GM12865 (cell line): ENCODE data around the gene B3GNT9.
A peak's percentile ranks its signal among the peaks of the same experiment; 100 is the strongest.

ENCODE experiments used
- DNase-seq: peaks from one replicate; pipeline ENCODE4 v3.0.0; 2010; ENCODE audit warnings: low read depth
- H3K4me3 ChIP-seq: 2 replicates; pipeline ENCODE4 v1.5.1; 2011; ENCODE audit warnings: mild to moderate bottlenecking, low read depth, low read length, control low read depth
- TF ChIP-seq, protein P1 (sequence below): IDR thresholded peaks from 2 replicates; pipeline ENCODE4 v1.5.1; 2011; ENCODE audit warnings: low read length, control low read depth, low read depth, inconsistent platforms; ENCODE audit not compliant: insufficient read depth; ENCODE audit errors: missing control alignments

B3GNT9 gene

DNA sequence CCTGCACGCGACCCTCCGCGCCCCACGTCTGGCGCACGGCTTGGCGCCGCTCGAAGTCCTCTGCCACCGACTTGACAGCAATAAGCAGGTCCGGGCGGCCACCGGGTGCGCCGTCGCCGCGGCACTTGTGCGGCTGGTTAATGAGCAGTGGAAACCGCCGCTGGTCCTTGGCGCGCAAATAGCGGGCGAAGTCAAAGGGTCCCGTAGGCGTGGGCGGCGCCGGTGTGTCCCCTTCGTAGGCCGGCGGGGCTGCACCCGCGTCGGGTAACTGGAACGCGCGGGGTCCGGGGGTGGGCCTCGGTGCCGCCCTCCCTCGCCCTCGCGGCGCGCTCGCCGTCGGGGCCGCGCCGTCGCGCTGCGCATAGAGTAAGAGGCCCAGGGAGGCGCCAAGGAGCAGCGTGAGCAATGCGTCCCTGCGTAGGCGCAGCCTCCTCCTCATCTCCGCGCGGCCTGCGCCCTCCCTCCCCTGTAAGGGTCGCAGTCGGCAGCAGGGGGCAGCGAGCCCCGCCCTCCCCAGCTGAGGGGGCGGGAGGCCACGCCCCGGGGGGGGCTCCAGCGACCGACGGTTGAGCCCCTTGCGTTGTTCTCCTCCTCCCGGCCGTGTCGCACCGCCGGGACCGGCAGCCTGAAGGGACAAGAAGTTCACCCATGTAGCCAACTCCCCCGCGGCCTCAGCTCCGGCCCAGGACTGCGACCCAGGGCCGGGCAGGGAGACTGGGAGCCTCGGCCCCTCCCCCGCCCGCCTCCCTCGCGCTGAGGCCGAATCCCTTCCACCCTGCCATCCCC, 558 bp downstream of the B3GNT9 start:
- DNase-seq, result peak; percentile 44
- TF ChIP-seq, protein P1, sequence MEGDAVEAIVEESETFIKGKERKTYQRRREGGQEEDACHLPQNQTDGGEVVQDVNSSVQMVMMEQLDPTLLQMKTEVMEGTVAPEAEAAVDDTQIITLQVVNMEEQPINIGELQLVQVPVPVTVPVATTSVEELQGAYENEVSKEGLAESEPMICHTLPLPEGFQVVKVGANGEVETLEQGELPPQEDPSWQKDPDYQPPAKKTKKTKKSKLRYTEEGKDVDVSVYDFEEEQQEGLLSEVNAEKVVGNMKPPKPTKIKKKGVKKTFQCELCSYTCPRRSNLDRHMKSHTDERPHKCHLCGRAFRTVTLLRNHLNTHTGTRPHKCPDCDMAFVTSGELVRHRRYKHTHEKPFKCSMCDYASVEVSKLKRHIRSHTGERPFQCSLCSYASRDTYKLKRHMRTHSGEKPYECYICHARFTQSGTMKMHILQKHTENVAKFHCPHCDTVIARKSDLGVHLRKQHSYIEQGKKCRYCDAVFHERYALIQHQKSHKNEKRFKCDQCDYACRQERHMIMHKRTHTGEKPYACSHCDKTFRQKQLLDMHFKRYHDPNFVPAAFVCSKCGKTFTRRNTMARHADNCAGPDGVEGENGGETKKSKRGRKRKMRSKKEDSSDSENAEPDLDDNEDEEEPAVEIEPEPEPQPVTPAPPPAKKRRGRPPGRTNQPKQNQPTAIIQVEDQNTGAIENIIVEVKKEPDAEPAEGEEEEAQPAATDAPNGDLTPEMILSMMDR, result no peak
- H3K4me3 ChIP-seq, result peak overlapping the region; percentile 73

GRCh38 chr16:67149276-67150046, 1.3 kb downstream of the B3GNT9 start:
- H3K4me3 ChIP-seq, result no peak overlapping the region
- DNase-seq, result no peak
- TF ChIP-seq, protein P1, result no peak

DNA sequence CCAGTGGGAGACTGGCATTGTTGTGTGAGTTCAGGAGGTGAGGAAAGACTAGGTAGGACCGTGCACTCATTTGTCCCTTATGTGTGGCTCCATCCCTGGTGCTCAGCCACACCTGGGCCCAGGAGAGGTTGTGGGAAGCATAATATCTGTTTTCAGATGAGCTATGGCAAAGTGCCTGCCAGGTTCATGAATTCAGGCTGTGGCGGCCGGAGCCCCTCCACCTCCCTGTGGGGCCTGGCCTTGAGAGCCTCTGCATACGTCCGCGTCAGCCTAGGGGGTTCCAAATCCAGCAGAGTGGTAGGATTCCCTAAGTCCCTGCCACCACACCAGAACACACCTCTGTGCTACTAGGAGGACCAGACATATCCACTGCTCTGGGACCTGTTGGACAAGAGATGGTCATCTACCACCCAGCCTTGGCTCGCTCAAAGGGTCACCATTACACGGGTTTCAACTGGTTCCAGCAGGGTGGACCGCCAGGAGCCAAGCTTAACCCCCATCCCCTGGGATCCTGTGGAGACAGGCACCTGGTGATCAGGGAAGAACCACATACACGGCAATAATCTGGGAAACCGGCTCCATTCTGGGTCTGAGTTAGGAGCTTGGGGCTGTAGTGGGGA, 2.0 kb downstream of the B3GNT9 start:
- no peak overlapping the region for H3K4me3 ChIP-seq
- DNase-seq, result no peak
- TF ChIP-seq, protein P1, result no peak

- no peak for DNase-seq
- H3K4me3 ChIP-seq, result no peak overlapping the region
- TF ChIP-seq, protein P1, result no peak
Observed at GRCh38 chr16:67148221-67148620, 2.6 kb downstream of the B3GNT9 start.

- DNase-seq, result no peak
- TF ChIP-seq, protein P1, result no peak
- H3K4me3 ChIP-seq, result no peak overlapping the region
Observed at GRCh38 chr16:67147437-67148140, 3.2 kb downstream of the B3GNT9 start.

DNA sequence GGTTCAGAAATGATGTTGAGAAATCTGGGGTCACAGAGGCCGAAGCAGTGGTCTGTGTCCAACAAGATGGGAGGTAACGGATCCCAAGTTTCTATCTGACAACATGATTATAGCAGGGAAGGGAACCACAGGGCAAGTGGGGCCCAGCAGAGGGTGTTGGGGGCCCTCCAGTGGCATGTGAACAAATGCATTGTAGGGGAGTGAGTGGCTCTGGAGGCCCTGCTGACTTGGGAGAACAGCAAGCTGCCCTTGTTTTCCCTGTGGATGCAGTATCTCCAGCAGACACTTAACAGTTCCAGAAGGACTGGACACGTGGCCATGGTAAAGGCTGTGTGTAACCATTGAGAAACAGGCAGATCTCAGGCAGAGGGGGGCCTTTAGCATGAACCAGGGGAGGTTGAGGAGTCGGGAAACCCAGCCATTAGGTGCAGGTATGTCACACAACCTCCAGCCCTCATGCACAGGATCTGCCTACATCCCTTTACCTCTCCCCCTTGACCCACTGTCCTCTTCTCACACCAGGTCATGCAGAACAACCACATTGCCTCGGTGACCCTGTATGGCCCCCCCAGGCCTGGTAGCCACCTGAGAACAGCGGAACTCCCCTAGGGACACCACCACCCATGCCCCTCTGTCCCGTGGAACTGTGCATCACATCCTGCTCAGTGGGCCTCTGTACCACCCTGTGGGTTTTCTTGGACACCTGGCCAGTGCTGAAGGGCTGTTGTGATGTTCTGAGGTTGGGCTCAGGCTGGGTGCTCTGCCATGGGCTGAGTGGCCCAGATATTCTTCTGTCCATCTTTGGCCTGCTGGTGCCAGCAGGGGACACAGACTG, 4.1 kb downstream of the B3GNT9 start:
- no peak for DNase-seq
- TF ChIP-seq, protein P1, result no peak
- no peak overlapping the region for H3K4me3 ChIP-seq
